ENCODE results near the gene DOCK3.

- TF ChIP-seq SNAI2 (CRISPR knock-in tag; IDR thresholded peaks at IDR 0.05) = no peak
- TF ChIP-seq OSR1 (CRISPR knock-in tag; IDR thresholded peaks at IDR 0.05) = no peak
- TF ChIP-seq, protein P1, sequence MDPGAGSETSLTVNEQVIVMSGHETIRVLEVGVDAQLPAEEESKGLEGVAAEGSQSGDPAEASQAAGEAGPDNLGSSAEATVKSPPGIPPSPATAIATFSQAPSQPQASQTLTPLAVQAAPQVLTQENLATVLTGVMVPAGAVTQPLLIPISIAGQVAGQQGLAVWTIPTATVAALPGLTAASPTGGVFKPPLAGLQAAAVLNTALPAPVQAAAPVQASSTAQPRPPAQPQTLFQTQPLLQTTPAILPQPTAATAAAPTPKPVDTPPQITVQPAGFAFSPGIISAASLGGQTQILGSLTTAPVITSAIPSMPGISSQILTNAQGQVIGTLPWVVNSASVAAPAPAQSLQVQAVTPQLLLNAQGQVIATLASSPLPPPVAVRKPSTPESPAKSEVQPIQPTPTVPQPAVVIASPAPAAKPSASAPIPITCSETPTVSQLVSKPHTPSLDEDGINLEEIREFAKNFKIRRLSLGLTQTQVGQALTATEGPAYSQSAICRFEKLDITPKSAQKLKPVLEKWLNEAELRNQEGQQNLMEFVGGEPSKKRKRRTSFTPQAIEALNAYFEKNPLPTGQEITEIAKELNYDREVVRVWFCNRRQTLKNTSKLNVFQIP (CRISPR knock-in tag; IDR thresholded peaks at IDR 0.05; ENCODE audit: borderline replicate concordance, low read depth) = no peak
- TF ChIP-seq BACH2 (CRISPR knock-in tag; IDR thresholded peaks at IDR 0.05; ENCODE audit: borderline replicate concordance) = no peak
- no peak for TF ChIP-seq CSDC2 (CRISPR knock-in tag; IDR thresholded peaks at IDR 0.05)
- TF ChIP-seq ISL1 (CRISPR knock-in tag; IDR thresholded peaks at IDR 0.05) = no peak
- TF ChIP-seq ZFP3 (CRISPR knock-in tag; IDR thresholded peaks at IDR 0.05) = no peak
- TF ChIP-seq ZNF565 (CRISPR knock-in tag; conservative IDR thresholded peaks at IDR 0.05; ENCODE audit: low read depth) = no peak
- no peak for TF ChIP-seq RARB (CRISPR knock-in tag; IDR thresholded peaks at IDR 0.05)
- TF ChIP-seq CREB5 (CRISPR knock-in tag; IDR thresholded peaks at IDR 0.05; ENCODE audit: low read depth) = no peak
- no peak for TF ChIP-seq ARNTL (CRISPR knock-in tag; IDR thresholded peaks at IDR 0.05; ENCODE audit: borderline replicate concordance, low read depth)
- TF ChIP-seq PPARA (CRISPR knock-in tag; IDR thresholded peaks at IDR 0.05; ENCODE audit: borderline replicate concordance) = no peak
- TF ChIP-seq, protein P2, sequence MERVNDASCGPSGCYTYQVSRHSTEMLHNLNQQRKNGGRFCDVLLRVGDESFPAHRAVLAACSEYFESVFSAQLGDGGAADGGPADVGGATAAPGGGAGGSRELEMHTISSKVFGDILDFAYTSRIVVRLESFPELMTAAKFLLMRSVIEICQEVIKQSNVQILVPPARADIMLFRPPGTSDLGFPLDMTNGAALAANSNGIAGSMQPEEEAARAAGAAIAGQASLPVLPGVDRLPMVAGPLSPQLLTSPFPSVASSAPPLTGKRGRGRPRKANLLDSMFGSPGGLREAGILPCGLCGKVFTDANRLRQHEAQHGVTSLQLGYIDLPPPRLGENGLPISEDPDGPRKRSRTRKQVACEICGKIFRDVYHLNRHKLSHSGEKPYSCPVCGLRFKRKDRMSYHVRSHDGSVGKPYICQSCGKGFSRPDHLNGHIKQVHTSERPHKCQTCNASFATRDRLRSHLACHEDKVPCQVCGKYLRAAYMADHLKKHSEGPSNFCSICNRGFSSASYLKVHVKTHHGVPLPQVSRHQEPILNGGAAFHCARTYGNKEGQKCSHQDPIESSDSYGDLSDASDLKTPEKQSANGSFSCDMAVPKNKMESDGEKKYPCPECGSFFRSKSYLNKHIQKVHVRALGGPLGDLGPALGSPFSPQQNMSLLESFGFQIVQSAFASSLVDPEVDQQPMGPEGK (CRISPR knock-in tag; IDR thresholded peaks at IDR 0.05; ENCODE audit: borderline replicate concordance) = no peak
- no peak for TF ChIP-seq GLIS3 (CRISPR knock-in tag; IDR thresholded peaks at IDR 0.05)
These were observed 43.9 kb upstream of the DOCK3 start for GRCh38 chr3:50630877-50631276.
